ENCODE data around the gene MAPRE2.

DNA sequence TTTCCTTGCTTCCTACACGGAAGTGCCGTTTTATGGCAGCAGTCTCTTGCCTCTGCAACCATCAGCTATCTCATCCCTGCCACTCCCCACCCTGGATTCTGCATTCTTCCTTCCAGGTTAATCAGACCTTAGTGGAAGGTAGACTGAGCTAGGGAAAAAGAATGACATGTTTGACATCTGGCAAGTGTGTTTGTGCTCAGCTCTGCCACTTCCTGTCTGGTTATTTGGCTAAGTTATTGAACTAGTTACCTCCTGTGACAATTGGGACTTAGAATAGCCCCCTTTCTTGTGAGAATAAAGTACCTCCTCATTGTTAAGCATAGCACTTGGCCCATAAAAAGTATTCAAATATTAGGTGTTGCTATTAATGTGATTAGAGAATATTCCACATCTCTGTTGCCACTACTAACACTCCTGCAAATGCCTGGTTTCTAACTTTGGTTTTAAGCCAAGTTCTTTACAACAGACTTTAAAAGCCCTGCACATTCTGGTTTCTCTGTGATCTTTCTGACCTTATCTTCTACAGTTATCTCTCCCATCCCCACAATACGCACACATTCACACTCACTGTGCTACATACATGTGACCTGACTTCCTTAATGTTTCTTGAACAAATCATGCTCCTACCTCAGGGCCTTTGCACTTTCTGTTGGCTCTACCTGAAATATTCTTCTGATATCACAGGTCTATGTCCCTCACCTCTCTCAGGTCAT, 10.8 kb upstream of the MAPRE2 start:
- TF ChIP-seq POLR2A (IDR thresholded peaks at IDR 0.05): no peak
- TF ChIP-seq, protein P1, sequence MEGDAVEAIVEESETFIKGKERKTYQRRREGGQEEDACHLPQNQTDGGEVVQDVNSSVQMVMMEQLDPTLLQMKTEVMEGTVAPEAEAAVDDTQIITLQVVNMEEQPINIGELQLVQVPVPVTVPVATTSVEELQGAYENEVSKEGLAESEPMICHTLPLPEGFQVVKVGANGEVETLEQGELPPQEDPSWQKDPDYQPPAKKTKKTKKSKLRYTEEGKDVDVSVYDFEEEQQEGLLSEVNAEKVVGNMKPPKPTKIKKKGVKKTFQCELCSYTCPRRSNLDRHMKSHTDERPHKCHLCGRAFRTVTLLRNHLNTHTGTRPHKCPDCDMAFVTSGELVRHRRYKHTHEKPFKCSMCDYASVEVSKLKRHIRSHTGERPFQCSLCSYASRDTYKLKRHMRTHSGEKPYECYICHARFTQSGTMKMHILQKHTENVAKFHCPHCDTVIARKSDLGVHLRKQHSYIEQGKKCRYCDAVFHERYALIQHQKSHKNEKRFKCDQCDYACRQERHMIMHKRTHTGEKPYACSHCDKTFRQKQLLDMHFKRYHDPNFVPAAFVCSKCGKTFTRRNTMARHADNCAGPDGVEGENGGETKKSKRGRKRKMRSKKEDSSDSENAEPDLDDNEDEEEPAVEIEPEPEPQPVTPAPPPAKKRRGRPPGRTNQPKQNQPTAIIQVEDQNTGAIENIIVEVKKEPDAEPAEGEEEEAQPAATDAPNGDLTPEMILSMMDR (IDR thresholded peaks at IDR 0.05 in 8 of 11, conservative IDR thresholded peaks at IDR 0.05 in 3 of 11): no peak
